Measurements from ENCODE around the gene GPC5. TPM values are rescaled to one million over a fixed set of nuclear protein-coding genes. Genes with fewer than 3 reads are reported as not detected.
A peak's percentile ranks its signal among the peaks of the same experiment; 100 is the strongest.

GPC5 gene
- total RNA-seq, 2 donors from 2014 or later, result 0.83 to 1.3 TPM

GRCh38 chr13:92802776-92803175 lies 1404.4 kb downstream of the GPC5 start:
- no peaks in the 10 kb centered on the region for H3K9me3 ChIP-seq
- TF ChIP-seq CTCF (IDR thresholded peaks at IDR 0.05), result no peak
- no peaks in the 10 kb centered on the region for H3K36me3 ChIP-seq
- no peak overlapping the region for H3K4me3 ChIP-seq
- H3K27me3 ChIP-seq, result no peaks in the 10 kb centered on the region
- no peak for DNase-seq (ENCODE audit: low spot score)
- no peak overlapping the region for H3K27ac ChIP-seq
- no peaks in the 10 kb centered on the region for H3K4me1 ChIP-seq

- Histone ChIP-seq H3K9me3 (no peaks in the 10 kb centered on the region), H3K27me3 (no peaks in the 10 kb centered on the region), H3K4me3 (no peak overlapping the region), H3K36me3 (no peaks in the 10 kb centered on the region), H3K27ac (no peak overlapping the region), H3K4me1 (no peaks in the 10 kb centered on the region)
- TF ChIP-seq CTCF (IDR thresholded peaks at IDR 0.05), result no peak
- DNase-seq (ENCODE audit: low spot score), result no peak
Measured at GRCh38 chr13:92804346-92804745, 1405.9 kb downstream of the GPC5 start.

- no peak overlapping the region for H3K27ac ChIP-seq
- no peaks in the 10 kb centered on the region for H3K36me3 ChIP-seq
- DNase-seq (ENCODE audit: low spot score), result no peak
- no peak for TF ChIP-seq CTCF (IDR thresholded peaks at IDR 0.05)
- H3K4me3 ChIP-seq, result no peak overlapping the region
- no peaks in the 10 kb centered on the region for H3K4me1 ChIP-seq
- no peaks in the 10 kb centered on the region for H3K9me3 ChIP-seq
- no peaks in the 10 kb centered on the region for H3K27me3 ChIP-seq
Measured at GRCh38 chr13:92804926-92805325, 1406.5 kb downstream of the GPC5 start.

GRCh38 chr13:92805766-92806165 lies 1407.3 kb downstream of the GPC5 start:
- Histone ChIP-seq H3K4me3 (peak overlapping the region; percentile 23 to 29), H3K4me1 (no peaks in the 10 kb centered on the region), H3K27me3 (no peaks in the 10 kb centered on the region), H3K27ac (peak overlapping the region in 1 of 2 donors; percentile 26), H3K9me3 (no peaks in the 10 kb centered on the region), H3K36me3 (no peaks in the 10 kb centered on the region)
- no peak for DNase-seq (ENCODE audit: low spot score)
- no peak for TF ChIP-seq CTCF (IDR thresholded peaks at IDR 0.05)

- Histone ChIP-seq H3K9me3 (peaks cover 0 to 2% of the 10 kb centered on the region in 2 donors), H3K27ac (peak overlapping the region in 1 of 2 donors; percentile 26), H3K27me3 (no peaks in the 10 kb centered on the region), H3K4me1 (no peaks in the 10 kb centered on the region), H3K4me3 (peak overlapping the region; percentile 23 to 29), H3K36me3 (no peaks in the 10 kb centered on the region)
- no peak for TF ChIP-seq CTCF (IDR thresholded peaks at IDR 0.05)
- no peak for DNase-seq (ENCODE audit: low spot score)
Measured at GRCh38 chr13:92806215-92806614, 1407.8 kb downstream of the GPC5 start.

- H3K27ac ChIP-seq, result no peak overlapping the region
- H3K9me3 ChIP-seq, result peaks cover 0 to 8% of the 10 kb centered on the region in 2 donors
- no peak for TF ChIP-seq CTCF (IDR thresholded peaks at IDR 0.05)
- H3K4me1 ChIP-seq, result no peaks in the 10 kb centered on the region
- no peaks in the 10 kb centered on the region for H3K36me3 ChIP-seq
- no peak for DNase-seq (ENCODE audit: low spot score)
- no peaks in the 10 kb centered on the region for H3K27me3 ChIP-seq
- no peak overlapping the region for H3K4me3 ChIP-seq
Measured at GRCh38 chr13:92807353-92807752, 1408.9 kb downstream of the GPC5 start.

All from right atrium auricular region (tissue), 2 donors.